GM19035 (cell line): ENCODE data around the gene CREM.

Experiments
- ATAC-seq: cut with Tn5 transposase; IDR thresholded peaks from one replicate; pipeline ENCODE4 v1.9.1; 2021; ENCODE audit not compliant: unreplicated experiment

Gene CREM

GRCh38 chr10:35262436-35262835 is 135.8 kb downstream of the CREM start:
- ATAC-seq, result no peak
